HepG2 (cell line): ENCODE results near the gene SMIM24. TPM values are rescaled to one million over a fixed set of nuclear protein-coding genes. Genes with fewer than 3 reads are reported as not detected.
A peak's percentile ranks its signal among the peaks of the same experiment; 100 is the strongest.

ENCODE experiments used
- FOXM1 ChIP-seq: sonication (generic); formaldehyde crosslinking; IDR thresholded peaks from 2 replicates; pipeline ENCODE4 v1.5.0; 2020; ENCODE audit warnings: missing genetic modification reagents
- GATAD1 ChIP-seq: IDR thresholded peaks from 2 replicates; pipeline ENCODE4 v1.6.1; 2016; ENCODE audit warnings: missing genetic modification reagents, missing compliant biosample characterization
- IRF2 ChIP-seq: IDR thresholded peaks from 2 replicates; pipeline ENCODE4 v1.6.1; 2018; ENCODE audit warnings: missing genetic modification reagents, missing compliant biosample characterization
- ISX ChIP-seq: sonication (generic); formaldehyde crosslinking; conservative IDR thresholded peaks from 2 replicates; pipeline ENCODE4 v1.5.0; 2020; ENCODE audit warnings: missing genetic modification reagents
- KDM5A ChIP-seq: fragments of 200-600 bp; sonication (generic); IDR thresholded peaks from 2 replicates; pipeline ENCODE4 v1.7.0; 2018; ENCODE audit warnings: antibody characterized with exemption, mild to moderate bottlenecking, low read length, borderline replicate concordance
- MAF1 ChIP-seq: sonication (generic); formaldehyde crosslinking; IDR thresholded peaks from 2 replicates; pipeline ENCODE4 v1.5.0; 2020; ENCODE audit warnings: missing genetic modification reagents, borderline replicate concordance
- MED1 ChIP-seq: sonication (generic); formaldehyde crosslinking; IDR thresholded peaks from 2 replicates; pipeline ENCODE4 v1.4.0; 2020; ENCODE audit warnings: missing genetic modification reagents
- NCOA1 ChIP-seq: sonication (generic); formaldehyde crosslinking; IDR thresholded peaks from 2 replicates; pipeline ENCODE4 v1.9.0; 2021; ENCODE audit warnings: missing genetic modification reagents
- NFAT5 ChIP-seq: sonication (generic); formaldehyde crosslinking; IDR thresholded peaks from 2 replicates; pipeline ENCODE4 v1.4.0; 2020; ENCODE audit warnings: missing genetic modification reagents
- POGZ ChIP-seq: sonication (generic); formaldehyde crosslinking; IDR thresholded peaks from 2 replicates; pipeline ENCODE4 v1.4.0; 2020; ENCODE audit warnings: mild to moderate bottlenecking, missing genetic modification reagents
- TEAD2 ChIP-seq: sonication (generic); formaldehyde crosslinking; IDR thresholded peaks from 2 replicates; pipeline ENCODE4 v1.9.0; 2021; ENCODE audit warnings: missing genetic modification reagents
- ZHX1 ChIP-seq: sonication (generic); formaldehyde crosslinking; IDR thresholded peaks from 2 replicates; pipeline ENCODE4 v1.8.1; 2022; ENCODE audit warnings: low read depth, mild to moderate bottlenecking, missing genetic modification reagents
- ZNF20 ChIP-seq: sonication (generic); formaldehyde crosslinking; IDR thresholded peaks from 2 replicates; pipeline ENCODE4 v1.4.0; 2020; ENCODE audit warnings: mild to moderate bottlenecking, moderate library complexity, missing genetic modification reagents
- ZNF256 ChIP-seq: sonication (generic); formaldehyde crosslinking; conservative IDR thresholded peaks from 2 replicates; pipeline ENCODE4 v1.4.0; 2020; ENCODE audit warnings: missing genetic modification reagents
- ZNF275 ChIP-seq: sonication (generic); formaldehyde crosslinking; IDR thresholded peaks from 2 replicates; pipeline ENCODE4 v1.8.0; 2022; ENCODE audit warnings: missing genetic modification reagents, mild to moderate bottlenecking, inconsistent platforms, borderline replicate concordance
- ZNF780A ChIP-seq: sonication (generic); formaldehyde crosslinking; IDR thresholded peaks from 2 replicates; pipeline ENCODE4 v1.8.0; 2022; ENCODE audit warnings: mild to moderate bottlenecking, missing genetic modification reagents, moderate library complexity
- ZNF878 ChIP-seq: sonication (generic); formaldehyde crosslinking; IDR thresholded peaks from 2 replicates; pipeline ENCODE4 v1.8.1; 2023; ENCODE audit warnings: mild to moderate bottlenecking, missing genetic modification reagents, moderate library complexity
- polyA plus RNA-seq, 8 experiments: library from polyadenylated mRNA; depleted of rRNA in 3 of 8; stranded (reverse) in 7 of 8; unstranded in 1 of 8; fragments of >200 nt; fragmentation: Illumina TruSeq in 4 of 8; extraction: Trizol in 4 of 8; gene quantifications; 2 replicates each; pipeline versions ENCODE4 v1.2.1 to v1.2.3, GENCODE V29; 2011 to 2016; ENCODE audit warnings: low read depth in 4 of 8, missing spikeins in 1 of 8, mixed read lengths in 1 of 8; ENCODE audit not compliant: insufficient read depth in 1 of 8
- total RNA-seq, 5 experiments: library from RNA; depleted of rRNA; stranded (reverse); fragments of >200 nt; fragmentation: Illumina TruSeq; extraction: Trizol; gene quantifications; 2 replicates each; pipeline ENCODE4 v1.2.3, GENCODE V29; 2016; ENCODE audit warnings: low read depth in 1 of 5

SMIM24 gene
- total and polyA plus RNA-seq, 2 of the 13 experiments (the other 11 are each of a cell fraction or from before 2014, with no cell fraction given): 11.2 to 70.6 TPM

GRCh38 chr19:3499738-3500428 lies 19.6 kb upstream of the SMIM24 start (continued):
- 0 out of 2 replicates have a peak, but pooled peaks have one; percentile 29 for TF ChIP-seq NFAT5 (CRISPR knock-in tag)
- TF ChIP-seq TEAD2: 0 out of 2 replicates have a peak, but pooled peaks have one; percentile 24
- TF ChIP-seq ZNF256 (CRISPR knock-in tag): 0 out of 2 replicates have a peak, but pooled peaks have one; percentile 24
- TF ChIP-seq MAF1: no peak
- 0 out of 2 replicates have a peak, but pooled peaks have one; percentile 26 for TF ChIP-seq FOXM1 (CRISPR knock-in tag)
- TF ChIP-seq IRF2 (CRISPR knock-in tag): no peak
- TF ChIP-seq ZNF878 (CRISPR knock-in tag): no peak
- no peak for TF ChIP-seq POGZ (CRISPR knock-in tag)
- TF ChIP-seq ISX (CRISPR knock-in tag): 0 out of 2 replicates have a peak, but pooled peaks have one; percentile 57
- 0 out of 2 replicates have a peak, but pooled peaks have one; percentile 35 for TF ChIP-seq ZNF275 (CRISPR knock-in tag)
- TF ChIP-seq ZNF20 (CRISPR knock-in tag): peak; percentile 46; the same call in 1 of the 2 replicates
- TF ChIP-seq GATAD1 (CRISPR knock-in tag): no peak
- TF ChIP-seq MED1 (CRISPR knock-in tag): 0 out of 2 replicates have a peak, but pooled peaks have one; percentile 25
- no peak for TF ChIP-seq ZHX1 (CRISPR knock-in tag)
- TF ChIP-seq NCOA1 (CRISPR knock-in tag): no peak
- no peak for TF ChIP-seq KDM5A
- 0 out of 2 replicates have a peak, but pooled peaks have one; percentile 67 for TF ChIP-seq ZNF780A
